ENCODE data around the gene ORC1. TPM values are rescaled to one million over a fixed set of nuclear protein-coding genes. Genes with fewer than 3 reads are reported as not detected.

The ORC1 gene
- total and polyA plus RNA-seq, 2 of the 8 experiments (the other 6 are each of a cell fraction or from before 2014, with no cell fraction given), result 36.9 to 49.0 TPM

GRCh38 chr1:52357397-52357796 lies 46.8 kb downstream of the ORC1 start:
- CTCF ChIA-PET (ENCODE audit: partially characterized antibody), result no interaction called here
- Histone ChIP-seq H2BK15ac (ENCODE audit: low read length) (no peak overlapping the region), H4K8ac (ENCODE audit: extremely low read depth, insufficient read depth, low read length) (no peak overlapping the region), H3K18ac (ENCODE audit: extremely low read depth, low read length) (no peak overlapping the region), H3K4me2 (ENCODE audit: insufficient read depth in 1 of 2, low read depth in 2 of 2, low read length in 2 of 2) (no peak overlapping the region), H3K9me3 (ENCODE audit: insufficient read depth in 2 of 2, low read depth in 1 of 2, low read length in 1 of 2) (no peaks in the 10 kb centered on the region), H2AFZ (ENCODE audit: low read length) (no peak overlapping the region), H3K79me2 (ENCODE audit: control insufficient read depth in 1 of 2, insufficient read depth in 2 of 2, low read length in 2 of 2) (no peaks in the 10 kb centered on the region), H2BK20ac (ENCODE audit: low read length) (no peak overlapping the region), H3K4ac (replicated peaks; ENCODE audit: insufficient read length, low read depth, low read length) (no peak overlapping the region), H2BK12ac (ENCODE audit: low read depth, low read length) (no peak overlapping the region), H2BK120ac (replicated peaks; ENCODE audit: low read depth, low read length) (no peak overlapping the region), H3K79me1 (ENCODE audit: low read depth, low read length) (no peaks in the 10 kb centered on the region), H2BK5ac (ENCODE audit: low read depth, low read length) (no peak overlapping the region), H4K91ac (replicated peaks; ENCODE audit: insufficient read length, low read length) (no peak overlapping the region), H3K27ac (ENCODE audit: low read depth, low read length) (no peak overlapping the region), H3K56ac (replicated peaks; ENCODE audit: insufficient read length, low read depth, low read length) (no peak overlapping the region), H3K4me1 (replicated peaks in 1 of 4; ENCODE audit: control insufficient read depth in 3 of 4, insufficient read depth in 4 of 4, low read length in 3 of 4) (no peaks in the 10 kb centered on the region; a peak in 1 of 7 replicates), H4K20me1 (replicated peaks in 1 of 2; ENCODE audit: control insufficient read depth in 1 of 2, insufficient read depth in 2 of 2, low read length in 2 of 2) (peaks cover 3 to 8% of the 10 kb centered on the region in 2 experiments), H3K27me3 (replicated peaks in 1 of 4; ENCODE audit: control insufficient read depth in 3 of 4, extremely low read depth in 1 of 4, insufficient read depth in 3 of 4, low read length in 3 of 4) (no peaks in the 10 kb centered on the region), H3K9ac (replicated peaks in 1 of 4; ENCODE audit: extremely low read depth in 1 of 4, low read depth in 3 of 4, low read length in 3 of 4) (no peak overlapping the region), H3K23me2 (ENCODE audit: low read depth, low read length) (no peaks in the 10 kb centered on the region), H2AK5ac (ENCODE audit: low read depth, low read length) (no peak overlapping the region), H4K5ac (ENCODE audit: insufficient read length, low read depth, low read length) (no peak overlapping the region), H3K36me3 (ENCODE audit: control insufficient read depth in 2 of 4, insufficient read depth in 4 of 4, low read length in 3 of 4) (peaks cover 30 to 94% (median 76%) of the 10 kb centered on the region in 4 experiments; a peak in 7 of 8 replicates), H3K14ac (ENCODE audit: insufficient read length) (no peak overlapping the region), H3K4me3 (ENCODE audit: extremely low read depth in 1 of 4, insufficient read depth in 2 of 4, low read depth in 3 of 4, low read length in 4 of 4) (no peak overlapping the region), H3K23ac (ENCODE audit: insufficient read length) (no peak overlapping the region)
- DNase-seq (ENCODE audit: low read depth in 1 of 2, low spot score in 2 of 2) (no peak), FAIRE-seq (no peak)
- POLR2A ChIA-PET (ENCODE audit: partially characterized antibody), result interaction anchor here (0.9 to 1.9 kb wide), 2 partner anchors 14 to 19 kb away, joined by 3 to 6 read pairs; no protein-coding TSS in a partner anchor
- 88% methylated on average over 9 of the region's 9 CpGs; no CpG with 5 or more reads in 1 of the 2 experiments for WGBS, 2 experiments (ENCODE audit: extremely low coverage in 1 of 2, insufficient coverage in 1 of 2, insufficient read length in 1 of 2, insufficient replicate concordance in 2 of 2, low coverage in 1 of 2, low lambda C conversion rate in 2 of 2, missing lambda C conversion rate in 1 of 2)
